HCT116 (cell line): ENCODE measurements around the gene TET3. TPM values are rescaled to one million over a fixed set of nuclear protein-coding genes. Genes with fewer than 3 reads are reported as not detected.

Experiments
- ATAC-seq: fragments of 200-7000 bp; cut with Tn5 transposase; 2 replicates; pipeline ENCODE4 v1.9.1; 2020; ENCODE audit warnings: mild to moderate bottlenecking, moderate library complexity
- BruUV-seq: library from RNA; stranded (reverse); fragments of 400-500 nt; replicated peaks from 2 replicates; lab custom pipeline; 2021; lab: Mats Ljungman, UMichigan
- CTCF ChIA-PET: fragments of 300-600 bp; sonication (Branson Sonifier 250); formaldehyde crosslinking; loops from one replicate; lab custom pipeline; 2021; ENCODE audit warnings: antibody characterized with exemption; lab: Charles Lee
- POLR2A ChIA-PET: fragments of 300-600, 350-600 bp; sonication (Branson Sonifier 250); formaldehyde crosslinking; loops from one replicate; lab custom pipeline; 2021; ENCODE audit warnings: antibody characterized with exemption; lab: Charles Lee
- RAD21 ChIA-PET, 2 experiments: fragments of 300-600 bp; sonication (Branson Sonifier 250); formaldehyde crosslinking; loops; one replicate each; lab custom pipeline; 2023; ENCODE audit warnings: low total read pairs in 2 of 2; ENCODE audit not compliant: uncharacterized antibody in 2 of 2, unreplicated experiment in 2 of 2, low non-redundant PET in 1 of 2; lab: Charles Lee
- DNase-seq: peaks from one replicate; pipeline ENCODE4 v3.0.0-alpha.2; 2010; ENCODE audit warnings: low read depth, low spot score
- H2AFZ ChIP-seq: fragments of 200-600 bp; shearing (Covaris generic), sonication (generic); 2 replicates; pipeline ENCODE4 v1.6.1; 2017; ENCODE audit warnings: low read depth, mixed run types, mixed read lengths, antibody characterized with exemption, low read length; ENCODE audit not compliant: poor library complexity, severe bottlenecking
- H3K27ac ChIP-seq: 2 replicates; pipeline ENCODE4 v1.5.1; 2012; ENCODE audit warnings: low read depth, low read length
- H3K27me3 ChIP-seq: fragments of 200-600 bp; sonication (generic); 2 replicates; pipeline ENCODE4 v1.6.1; 2016; ENCODE audit warnings: mixed run types, low read length, mixed read lengths; ENCODE audit not compliant: insufficient read depth
- H3K36me3 ChIP-seq, 2 experiments: fragments of 200-500 bp in 1 of 2; fragments of 200-600 bp in 1 of 2; sonication (Bioruptor generic) in 1 of 2; sonication (generic) in 1 of 2; 2 replicates each; pipeline versions ENCODE4 v1.5.1 to v1.6.1; 2014 to 2016; ENCODE audit warnings: low read length in 2 of 2, inconsistent platforms in 1 of 2, mixed read lengths in 1 of 2, mixed run types in 1 of 2; ENCODE audit not compliant: insufficient read depth in 2 of 2, control insufficient read depth in 1 of 2
- H3K4me1 ChIP-seq, 2 experiments: fragments of 200-600 bp in 1 of 2; sonication (generic) in 1 of 2; 2 replicates each; pipeline versions ENCODE4 v1.5.1 to v1.6.1; 2012 to 2017; ENCODE audit warnings: low read length in 2 of 2, inconsistent platforms in 1 of 2, mild to moderate bottlenecking in 1 of 2, mixed read lengths in 1 of 2, mixed run types in 1 of 2, moderate library complexity in 1 of 2; ENCODE audit not compliant: insufficient read depth in 2 of 2, control insufficient read depth in 1 of 2
- H3K4me2 ChIP-seq: fragments of 200-600 bp; sonication (generic); 2 replicates; pipeline ENCODE4 v1.6.1; 2017; ENCODE audit warnings: mixed run types, low read length, mixed read lengths
- H3K4me3 ChIP-seq, 2 experiments: fragments of 200-600 bp in 1 of 2; sonication (generic) in 1 of 2; replicated peaks in 1 of 2; 2 replicates each; pipeline ENCODE4 v1.5.1; 2011 to 2016; ENCODE audit warnings: low read length in 2 of 2, control low read depth in 1 of 2, low read depth in 1 of 2, mild to moderate bottlenecking in 1 of 2, mixed read lengths in 1 of 2, mixed run types in 1 of 2
- H3K79me2 ChIP-seq: fragments of 200-600 bp; sonication (generic); 2 replicates; pipeline ENCODE4 v1.6.1; 2017; ENCODE audit warnings: mild to moderate bottlenecking, mixed run types, low read length, moderate library complexity, mixed read lengths; ENCODE audit not compliant: insufficient read depth
- H3K9ac ChIP-seq: fragments of 200-600 bp; sonication (generic); 2 replicates; pipeline ENCODE4 v1.6.1; 2016; ENCODE audit warnings: low read length, mixed read lengths
- H3K9me2 ChIP-seq: fragments of 200-600 bp; sonication (generic), shearing (Covaris generic); 2 replicates; pipeline ENCODE4 v1.6.1; 2017; ENCODE audit warnings: mixed run types, mild to moderate bottlenecking, moderate library complexity; ENCODE audit not compliant: insufficient read depth
- H3K9me3 ChIP-seq, 2 experiments: fragments of 200-500 bp in 1 of 2; fragments of 200-600 bp in 1 of 2; sonication (Bioruptor generic) in 1 of 2; sonication (generic) in 1 of 2; 2 replicates each; pipeline ENCODE4 v1.6.1; 2014 to 2017; ENCODE audit warnings: low read length in 2 of 2, mixed read lengths in 2 of 2, inconsistent platforms in 1 of 2, low read depth in 1 of 2, mild to moderate bottlenecking in 1 of 2, mixed run types in 1 of 2, moderate library complexity in 1 of 2; ENCODE audit not compliant: control insufficient read depth in 1 of 2, insufficient read depth in 1 of 2
- H4K20me1 ChIP-seq: fragments of 200-600 bp; sonication (generic), shearing (Covaris generic); 2 replicates; pipeline ENCODE4 v1.6.1; 2017; ENCODE audit warnings: mixed run types, mild to moderate bottlenecking, moderate library complexity; ENCODE audit not compliant: insufficient read depth
- CEBPB ChIP-seq: IDR thresholded peaks from 2 replicates; pipeline ENCODE4 v1.6.1; 2012; ENCODE audit warnings: low read depth
- EGR1 ChIP-seq: IDR thresholded peaks from 2 replicates; pipeline ENCODE4 v1.6.1; 2012; ENCODE audit warnings: low read depth
- EZH2 ChIP-seq: fragments of 200-600 bp; sonication (generic); IDR thresholded peaks from 2 replicates; pipeline ENCODE4 v1.6.1; 2017; ENCODE audit warnings: antibody characterized with exemption, mixed run types
- FOSL1 ChIP-seq: IDR thresholded peaks from 2 replicates; pipeline ENCODE4 v1.6.1; 2012; ENCODE audit warnings: low read depth
- MAX ChIP-seq: IDR thresholded peaks from 2 replicates; pipeline ENCODE4 v1.6.1; 2012
- POLR2AphosphoS5 ChIP-seq: IDR thresholded peaks from 2 replicates; pipeline ENCODE4 v1.6.1; 2011; ENCODE audit warnings: mild to moderate bottlenecking, low read depth, low read length, moderate library complexity
- REST ChIP-seq: IDR thresholded peaks from 2 replicates; pipeline ENCODE4 v1.6.1; 2012; ENCODE audit warnings: low read depth
- SP1 ChIP-seq: IDR thresholded peaks from 2 replicates; pipeline ENCODE4 v1.6.1; 2012; ENCODE audit warnings: low read depth
- SRF ChIP-seq: IDR thresholded peaks from 2 replicates; pipeline ENCODE4 v1.6.1; 2012; ENCODE audit warnings: low read depth
- TCF7L2 ChIP-seq: IDR thresholded peaks from 2 replicates; pipeline ENCODE4 v1.7.0; 2011; ENCODE audit warnings: borderline replicate concordance, inconsistent platforms; ENCODE audit not compliant: insufficient read depth, insufficient read length; ENCODE audit errors: extremely low read depth
- YY1 ChIP-seq: IDR thresholded peaks from 2 replicates; pipeline ENCODE4 v1.6.1; 2011; ENCODE audit warnings: low read length, low read depth, moderate library complexity, mild to moderate bottlenecking; ENCODE audit not compliant: insufficient replicate concordance; ENCODE audit errors: extremely low read depth
- intact Hi-C: fragments of 100-400 bp; cut with micrococcal nuclease; formaldehyde crosslinking; loops from 2 replicates; pipeline ENCODE4 v1.10.0; 2022
- total RNA-seq: library from RNA; stranded (reverse); gene quantifications from one replicate; pipeline ENCODE4 v1.2.1, GENCODE V29; 2021; ENCODE audit not compliant: unreplicated experiment
- TF ChIP-seq, protein P1 (sequence below): IDR thresholded peaks from 2 replicates; pipeline ENCODE4 v1.6.1; 2012

Gene TET3
- total RNA-seq, 1 experiment from 2014 or later: 15.4 TPM

DNA sequence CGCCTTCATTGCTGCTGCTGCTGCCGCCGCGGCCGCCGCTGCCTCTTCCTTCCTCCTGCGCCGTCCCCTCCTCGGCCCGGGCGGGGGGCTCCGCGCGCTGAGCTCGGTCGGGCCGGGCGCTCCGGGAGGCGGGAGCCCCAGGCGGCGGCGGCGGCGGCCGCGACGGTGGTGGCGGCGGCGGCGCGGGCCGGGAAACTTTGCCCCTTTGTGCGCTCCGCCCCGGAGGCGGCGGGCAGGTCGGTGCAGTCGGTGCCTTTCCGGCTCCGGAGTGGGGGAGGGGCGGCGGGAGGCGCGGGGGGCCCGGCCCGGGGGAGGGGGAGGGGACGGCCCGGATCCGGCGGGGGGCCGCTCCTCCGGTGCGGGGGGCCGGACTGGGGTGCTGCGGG is 205 bp downstream of the TET3 start:
- Histone ChIP-seq H3K27ac (peak overlapping the region; percentile 100), H3K9me3 (no peaks in the 10 kb centered on the region), H3K27me3 (no peaks in the 10 kb centered on the region), H3K4me1 (peaks cover 36 to 60% of the 10 kb centered on the region in 2 experiments), H3K4me3 (peak overlapping the region; percentile 66 to 72; a peak in 3 of 4 replicates), H2AFZ (no peak overlapping the region), H3K4me2 (peak overlapping the region; percentile 96; the same call in 1 of the 2 replicates), H3K79me2 (peaks cover 45% of the 10 kb centered on the region), H3K9me2 (no peaks in the 10 kb centered on the region), H4K20me1 (no peaks in the 10 kb centered on the region), H3K36me3 (peaks cover 5 to 31% of the 10 kb centered on the region in 2 experiments; a peak in 1 of 4 replicates), H3K9ac (peak overlapping the region; percentile 90)
- POLR2A ChIA-PET: no interaction called here
- DNase-seq (no peak), ATAC-seq (peak; percentile 4; the same call in 1 of the 2 replicates)
- no peak for TF ChIP-seq SP1
- TF ChIP-seq TCF7L2: peak; percentile 53
- CTCF ChIA-PET: no interaction called here
- RAD21 ChIA-PET: no interaction called here
- no TSS peak for BruUV-seq
- intact Hi-C loops: loop anchor here (5.0 kb wide), 1 partner anchor 303 kb away; no protein-coding TSS in a partner anchor

DNA sequence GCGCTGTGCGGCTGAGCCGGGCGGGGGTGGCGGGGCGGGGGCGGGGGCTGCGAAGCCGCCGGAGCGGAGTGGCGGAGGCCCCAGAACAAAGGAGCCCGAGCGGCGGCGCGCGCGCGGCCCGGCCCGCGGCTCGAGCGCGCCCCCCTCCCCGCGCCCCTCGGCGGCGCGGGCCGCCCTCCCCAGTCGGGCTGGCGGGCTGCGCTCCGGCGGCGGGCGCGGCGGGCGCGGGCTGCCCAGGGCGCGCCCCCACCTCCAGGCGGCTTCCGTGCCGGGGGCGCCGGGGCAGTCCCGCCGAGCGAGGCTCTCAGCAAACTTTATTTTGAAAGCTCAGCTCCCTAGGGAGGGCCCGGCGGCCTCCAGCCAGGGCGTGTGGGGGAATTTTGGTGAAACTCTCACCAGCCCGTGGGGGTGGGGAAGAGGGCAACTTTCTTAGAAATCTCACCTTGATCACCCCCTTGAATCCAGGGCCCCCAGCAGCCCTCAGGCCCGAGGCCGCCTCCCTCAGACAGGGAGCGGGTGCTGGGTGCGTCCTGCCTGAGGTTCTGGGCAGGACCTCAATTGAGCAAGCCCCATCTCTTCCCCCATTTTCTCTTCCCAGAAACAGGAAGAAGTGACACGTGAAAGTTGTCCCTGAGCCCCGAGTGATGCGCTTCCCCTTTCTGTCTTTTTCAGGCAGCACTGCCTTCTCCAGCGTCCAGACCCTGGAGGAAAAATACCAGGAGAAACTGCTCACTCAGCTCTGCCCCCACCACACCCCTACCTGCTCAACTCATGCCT is 786 bp downstream of the TET3 start:
- POLR2A ChIA-PET: no interaction called here
- H4K20me1 ChIP-seq: no peaks in the 10 kb centered on the region
- peak overlapping the region; percentile 66 to 70 for H3K4me3 ChIP-seq
- CTCF ChIA-PET: no interaction called here
- peaks cover 51% of the 10 kb centered on the region for H3K79me2 ChIP-seq
- no TSS peak for BruUV-seq
- H3K27ac ChIP-seq: peak overlapping the region; percentile 84
- RAD21 ChIA-PET: no interaction called here
- DNase-seq (no peak), ATAC-seq (peak; percentile 4; the same call in 1 of the 2 replicates)
- H2AFZ ChIP-seq: no peak overlapping the region
- no peaks in the 10 kb centered on the region for H3K9me3 ChIP-seq
- peaks cover 7 to 37% of the 10 kb centered on the region in 2 experiments; a peak in 1 of 4 replicates for H3K36me3 ChIP-seq
- peak overlapping the region; percentile 86 for H3K4me2 ChIP-seq
- H3K27me3 ChIP-seq: no peaks in the 10 kb centered on the region
- intact Hi-C loops: no loop called here
- peak overlapping the region; percentile 90 for H3K9ac ChIP-seq
- no peaks in the 10 kb centered on the region for H3K9me2 ChIP-seq
- peaks cover 30 to 60% of the 10 kb centered on the region in 2 experiments for H3K4me1 ChIP-seq
- TF ChIP-seq MAX (no peak), EZH2 (no peak), YY1 (no peak), FOSL1 (no peak), TCF7L2 (no peak), SP1 (no peak), REST (no peak), CEBPB (no peak), EGR1 (no peak), SRF (no peak), POLR2AphosphoS5 (no peak)
- TF ChIP-seq, protein P1, sequence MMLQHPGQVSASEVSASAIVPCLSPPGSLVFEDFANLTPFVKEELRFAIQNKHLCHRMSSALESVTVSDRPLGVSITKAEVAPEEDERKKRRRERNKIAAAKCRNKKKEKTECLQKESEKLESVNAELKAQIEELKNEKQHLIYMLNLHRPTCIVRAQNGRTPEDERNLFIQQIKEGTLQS: no peak
